GM03348 (cell line): ENCODE measurements around the gene DCLRE1B.

Source experiments
- DNase-seq: peaks from one replicate; pipeline ENCODE4 v3.0.0; 2012; ENCODE audit warnings: low spot score

The DCLRE1B gene

DNA sequence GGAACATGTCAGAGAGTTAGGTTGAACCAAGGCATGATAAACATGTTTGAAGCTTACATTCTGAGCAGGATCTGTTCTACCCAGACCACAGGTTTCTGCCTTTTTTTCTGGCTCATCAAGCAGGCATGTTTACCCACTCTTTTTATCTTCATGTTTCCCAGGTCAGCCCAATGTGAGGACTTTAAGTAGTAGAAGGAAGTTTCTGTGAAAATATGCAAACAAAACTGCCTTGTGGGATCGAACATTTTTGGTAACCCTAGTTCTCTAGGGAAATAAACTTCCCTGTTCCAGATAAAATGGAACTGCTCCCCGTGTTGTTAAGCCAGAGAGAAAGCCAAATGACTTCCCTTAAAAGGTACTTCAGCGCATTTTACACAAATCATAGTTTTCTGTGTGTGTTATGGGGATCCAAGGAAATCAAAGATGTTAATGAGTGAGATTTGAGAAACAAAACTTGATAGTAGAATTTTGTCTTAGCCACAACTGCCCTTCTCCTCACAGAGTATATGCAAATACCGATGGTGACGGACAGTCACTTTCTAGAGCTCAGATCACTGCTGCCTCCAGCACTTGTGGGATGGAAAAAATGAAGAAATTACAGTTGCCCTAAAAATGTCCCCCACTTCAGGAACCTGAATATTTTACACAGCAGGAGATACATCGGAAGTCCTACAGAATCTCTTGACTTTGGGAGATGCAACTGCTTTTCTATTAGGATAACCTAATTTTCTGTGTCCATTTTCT is 23.2 kb downstream of the DCLRE1B start:
- peak; percentile 15 for DNase-seq

DNA sequence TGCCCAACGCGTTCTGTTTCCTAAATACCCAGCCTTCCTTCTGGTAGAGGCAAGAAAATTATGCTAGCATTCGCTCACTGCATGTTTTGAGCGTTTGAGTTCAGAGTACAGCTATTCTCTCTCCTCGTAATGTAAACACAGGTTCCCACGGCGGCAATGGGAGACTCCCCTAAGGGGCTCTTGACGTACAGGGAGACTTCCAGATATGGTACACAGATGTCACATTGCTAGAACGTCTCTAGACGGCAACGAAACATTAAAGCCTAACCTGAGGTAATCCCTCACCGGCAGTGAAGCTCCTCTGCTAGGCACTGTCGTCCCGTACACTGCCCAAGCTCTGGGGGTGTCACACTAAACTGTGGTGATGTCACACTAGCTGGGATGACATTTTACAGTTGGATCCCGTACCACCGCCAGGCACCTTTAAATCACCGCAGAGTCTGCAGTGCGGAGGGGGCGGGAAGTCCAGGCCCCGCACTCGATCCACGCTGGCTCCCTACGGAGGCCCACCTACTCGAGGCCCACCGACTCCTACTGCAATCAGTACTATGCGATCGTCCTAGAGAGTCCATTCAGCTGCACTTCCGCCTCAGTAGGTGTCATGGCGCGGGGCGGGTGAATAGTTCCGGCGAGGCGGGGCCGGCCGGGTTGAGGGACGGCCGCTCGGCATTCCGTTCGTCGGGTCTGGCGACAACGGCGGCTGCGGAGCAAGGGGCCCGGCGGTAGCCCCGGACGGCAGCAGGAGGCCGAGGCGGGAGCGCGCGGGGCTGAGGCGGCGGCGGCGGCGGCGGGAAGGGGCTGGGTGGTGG is 24.0 kb downstream of the DCLRE1B start, which contains the start of gene HIPK1:
Gene HIPK1 (plus strand): TSS at position 384 of the 809 bp plus-strand sequence.
- DNase-seq, result peak; percentile 96

DNA sequence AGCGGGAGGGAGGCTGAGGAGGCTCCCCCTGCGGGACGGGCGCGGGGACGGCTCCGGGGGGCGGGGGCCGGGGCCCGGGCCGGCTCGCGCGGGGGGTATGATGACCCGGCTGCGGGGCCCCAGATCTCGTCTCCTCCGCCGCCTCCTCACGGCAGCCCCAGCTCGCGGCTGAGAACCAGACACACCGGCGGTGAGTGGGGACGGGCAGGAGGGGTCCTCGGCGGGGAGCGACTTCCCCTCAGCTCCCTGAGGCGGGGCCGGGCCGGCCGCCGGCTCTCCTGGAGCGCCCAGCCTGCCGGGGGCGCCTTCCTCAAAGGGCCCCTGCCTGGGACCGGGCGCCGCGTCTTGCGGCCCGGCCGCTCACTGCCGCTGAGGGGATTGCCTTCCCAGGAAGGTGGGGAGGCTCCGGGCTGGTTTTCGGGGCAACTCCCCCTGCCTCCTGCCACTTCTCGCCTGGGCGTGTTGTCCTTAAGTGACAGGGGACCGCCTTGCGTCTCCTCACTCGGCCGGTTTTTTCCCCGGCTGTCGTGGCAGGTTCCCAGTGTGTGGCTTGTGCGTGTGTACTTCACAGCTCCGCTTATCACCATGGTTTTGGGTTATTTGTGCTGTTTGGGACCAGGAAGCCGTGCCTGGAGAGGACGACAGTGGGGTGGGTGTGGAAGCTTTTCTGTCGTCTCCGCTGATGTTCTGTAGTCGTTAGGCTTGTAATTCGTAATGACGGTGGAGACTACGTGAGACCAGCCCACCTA is 24.8 kb downstream of the DCLRE1B start:
- DNase-seq, result peak; percentile 78

DNA sequence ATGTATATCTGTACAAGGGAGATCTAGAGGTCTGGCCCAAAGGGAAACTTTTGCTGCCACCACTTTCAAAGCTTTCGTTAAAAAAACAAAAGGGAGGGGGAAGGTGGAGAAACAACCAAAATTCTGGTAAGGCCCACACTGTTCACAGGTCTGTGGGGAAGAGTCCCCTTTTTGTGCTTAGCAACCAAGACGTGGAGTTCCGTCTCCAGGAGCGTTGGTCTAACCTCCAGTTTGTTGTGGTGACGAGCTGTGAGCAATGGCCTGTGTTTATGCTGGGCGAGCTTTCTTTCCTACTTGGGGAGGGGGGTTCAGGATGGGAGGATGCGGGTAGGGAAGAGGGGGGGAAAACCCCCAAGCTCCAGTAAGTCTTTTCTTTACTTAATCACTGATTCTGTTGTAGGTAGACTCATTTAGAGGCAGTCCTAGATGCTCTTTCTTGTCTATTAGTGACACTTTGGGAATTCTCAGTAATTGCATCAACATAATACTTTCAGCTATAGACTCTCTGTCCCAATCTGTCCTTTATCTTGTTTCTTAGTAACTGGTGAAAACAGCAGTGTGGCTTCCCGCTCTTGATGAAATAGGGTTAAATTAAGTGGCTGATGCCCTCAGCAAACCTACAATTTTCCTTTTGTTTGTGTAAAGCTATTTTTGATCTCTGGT is 25.5 kb downstream of the DCLRE1B start:
- DNase-seq, result peak; percentile 39

DNA sequence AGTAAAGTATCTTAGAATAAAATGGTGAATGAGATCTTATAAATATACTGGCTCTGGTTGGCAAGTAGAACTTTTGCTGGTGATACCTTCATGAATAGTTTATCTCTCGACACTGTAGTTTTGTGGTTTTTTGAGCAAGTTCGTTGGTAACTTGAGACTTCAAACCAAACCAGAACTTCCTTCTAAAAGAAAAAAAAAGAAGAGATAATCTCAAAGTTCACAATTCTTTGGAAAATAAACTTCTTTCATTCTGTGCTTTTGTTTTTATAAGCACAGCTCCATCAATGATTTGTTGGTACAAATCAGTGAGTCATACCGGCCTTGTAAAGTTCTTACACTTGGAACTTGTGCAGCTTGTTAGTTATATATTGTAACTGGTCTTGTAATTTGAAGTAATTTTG is 26.3 kb downstream of the DCLRE1B start:
- DNase-seq, result peak; percentile 17

DNA sequence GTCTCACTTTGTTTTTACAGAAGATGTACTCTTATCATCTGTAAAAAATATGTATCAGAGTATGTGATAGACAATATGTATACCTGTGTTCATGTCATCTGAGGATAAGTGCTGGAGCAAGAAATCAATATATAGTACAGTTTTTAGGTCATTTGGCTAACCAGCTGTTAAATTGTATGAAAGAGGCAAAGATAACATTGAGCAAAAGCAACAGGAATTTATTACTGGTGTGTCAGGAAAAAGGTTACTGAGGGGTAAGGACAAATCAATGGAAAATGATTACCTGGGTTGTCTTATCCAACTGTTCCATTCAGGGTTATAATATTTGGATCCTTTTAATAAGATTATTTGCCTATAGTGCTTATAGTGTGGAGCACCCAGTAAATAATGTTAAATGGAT is 28.9 kb downstream of the DCLRE1B start:
- no peak for DNase-seq

DNA sequence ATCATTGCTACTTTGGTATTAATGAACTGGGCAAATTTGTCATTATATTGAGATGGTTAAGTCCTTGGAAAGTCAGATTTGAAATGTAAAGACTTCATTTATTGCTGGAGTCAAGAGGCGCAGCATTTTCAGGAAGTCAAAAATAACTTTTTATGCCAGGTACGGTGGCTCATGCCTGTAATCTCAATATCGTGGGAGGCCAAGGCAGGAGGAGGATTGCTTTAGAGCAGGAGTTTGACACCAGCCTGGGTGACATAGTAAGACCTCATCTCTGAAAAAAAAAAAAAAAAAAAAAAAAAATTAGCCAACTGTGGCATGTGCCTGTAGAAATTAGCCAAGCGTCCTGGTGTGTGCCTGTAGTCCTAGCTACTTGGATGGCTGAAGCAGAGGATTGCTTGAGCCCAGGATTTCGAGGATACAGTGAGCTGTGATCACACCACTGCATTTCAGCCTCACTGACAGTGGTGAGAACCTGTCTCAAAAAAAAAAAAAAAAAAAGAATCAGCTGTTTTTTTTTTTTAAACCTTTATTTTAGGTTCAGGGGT is 29.5 kb downstream of the DCLRE1B start:
- DNase-seq, result no peak

DNA sequence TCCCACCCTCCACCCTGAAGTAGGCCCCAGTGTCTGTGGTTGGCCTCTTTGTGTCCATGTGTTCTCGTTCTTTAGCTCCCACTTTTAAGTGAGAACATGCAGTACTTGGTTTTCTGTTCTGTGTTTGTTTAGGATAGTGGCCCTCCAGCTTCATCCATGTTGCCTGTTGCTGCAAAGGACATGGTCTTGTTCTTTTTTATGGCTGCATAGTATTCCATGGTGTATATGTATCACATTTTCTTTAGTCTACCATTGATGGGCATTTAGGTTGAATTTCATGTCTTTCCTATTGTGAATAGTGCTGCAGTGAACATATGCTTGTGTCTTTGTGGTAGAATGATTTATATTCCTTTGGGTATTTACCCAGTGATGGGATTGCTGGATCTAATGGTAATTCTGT is 30.1 kb downstream of the DCLRE1B start:
- no peak for DNase-seq

DNA sequence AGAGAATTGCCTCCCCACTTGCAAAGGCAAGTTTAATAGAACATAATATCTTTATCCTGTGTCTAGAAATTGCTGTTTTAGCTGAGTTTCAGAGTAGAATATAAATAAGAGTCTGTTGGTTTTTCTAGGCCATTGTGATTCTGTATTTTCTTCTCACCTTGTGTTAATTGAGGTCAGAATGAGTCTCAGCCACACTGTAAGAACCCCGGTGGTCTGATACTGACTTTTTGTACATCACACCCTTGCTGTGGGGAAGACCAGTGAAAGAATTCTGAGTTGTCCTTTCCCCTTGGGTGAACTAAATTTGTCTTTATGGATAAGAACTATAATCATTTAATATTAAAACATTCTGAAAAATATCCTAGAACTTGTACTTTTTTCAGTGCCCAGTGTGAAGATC is 30.8 kb downstream of the DCLRE1B start:
- no peak for DNase-seq

DNA sequence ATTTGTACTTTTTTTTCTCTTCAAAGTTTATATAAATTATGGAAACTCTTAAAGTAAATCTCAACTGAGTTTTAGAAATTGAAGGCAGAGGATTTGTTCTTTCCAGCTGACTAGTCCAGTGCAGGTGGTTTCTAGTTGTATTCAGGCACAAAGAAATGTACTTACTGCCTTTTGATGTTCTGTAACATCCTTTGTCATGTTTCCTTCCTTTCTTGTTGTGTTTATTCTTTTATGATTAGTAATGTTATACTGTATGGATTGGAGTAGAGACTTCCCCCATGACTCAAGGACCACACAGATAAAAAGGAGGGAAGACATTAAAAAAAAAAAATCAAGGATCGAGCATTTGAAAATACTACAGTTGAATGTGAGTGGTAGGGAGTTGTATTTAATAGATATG is 32.0 kb downstream of the DCLRE1B start:
- no peak for DNase-seq

DNA sequence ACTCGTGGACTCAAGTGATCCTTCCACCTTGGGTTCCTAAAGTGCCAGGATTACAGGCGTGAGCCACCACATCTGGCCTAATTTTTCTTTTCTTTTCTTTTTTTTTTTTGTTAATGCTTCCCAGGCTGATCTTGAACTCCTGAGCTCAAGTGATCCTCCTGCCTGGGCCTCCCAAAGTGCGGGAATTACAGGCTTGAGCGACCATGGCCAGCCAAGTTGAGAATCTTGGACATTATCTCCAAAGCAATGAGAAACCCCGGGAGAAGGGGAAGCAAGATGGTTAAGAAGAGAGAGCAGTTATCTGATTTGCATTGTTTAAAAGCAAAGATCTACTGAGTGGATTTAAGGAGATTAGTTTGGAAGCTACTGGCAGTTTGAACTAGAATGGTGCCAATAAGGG is 33.1 kb downstream of the DCLRE1B start:
- no peak for DNase-seq

DNA sequence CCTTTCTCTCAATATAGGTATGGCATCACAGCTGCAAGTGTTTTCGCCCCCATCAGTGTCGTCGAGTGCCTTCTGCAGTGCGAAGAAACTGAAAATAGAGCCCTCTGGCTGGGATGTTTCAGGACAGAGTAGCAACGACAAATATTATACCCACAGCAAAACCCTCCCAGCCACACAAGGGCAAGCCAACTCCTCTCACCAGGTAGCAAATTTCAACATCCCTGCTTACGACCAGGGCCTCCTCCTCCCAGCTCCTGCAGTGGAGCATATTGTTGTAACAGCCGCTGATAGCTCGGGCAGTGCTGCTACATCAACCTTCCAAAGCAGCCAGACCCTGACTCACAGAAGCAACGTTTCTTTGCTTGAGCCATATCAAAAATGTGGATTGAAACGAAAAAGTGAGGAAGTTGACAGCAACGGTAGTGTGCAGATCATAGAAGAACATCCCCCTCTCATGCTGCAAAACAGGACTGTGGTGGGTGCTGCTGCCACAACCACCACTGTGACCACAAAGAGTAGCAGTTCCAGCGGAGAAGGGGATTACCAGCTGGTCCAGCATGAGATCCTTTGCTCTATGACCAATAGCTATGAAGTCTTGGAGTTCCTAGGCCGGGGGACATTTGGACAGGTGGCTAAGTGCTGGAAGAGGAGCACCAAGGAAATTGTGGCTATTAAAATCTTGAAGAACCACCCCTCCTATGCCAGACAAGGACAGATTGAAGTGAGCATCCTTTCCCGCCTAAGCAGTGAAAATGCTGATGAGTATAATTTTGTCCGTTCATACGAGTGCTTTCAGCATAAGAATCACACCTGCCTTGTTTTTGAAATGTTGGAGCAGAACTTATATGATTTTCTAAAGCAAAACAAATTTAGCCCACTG is 35.5 kb downstream of the DCLRE1B start:
- DNase-seq, result no peak

DNA sequence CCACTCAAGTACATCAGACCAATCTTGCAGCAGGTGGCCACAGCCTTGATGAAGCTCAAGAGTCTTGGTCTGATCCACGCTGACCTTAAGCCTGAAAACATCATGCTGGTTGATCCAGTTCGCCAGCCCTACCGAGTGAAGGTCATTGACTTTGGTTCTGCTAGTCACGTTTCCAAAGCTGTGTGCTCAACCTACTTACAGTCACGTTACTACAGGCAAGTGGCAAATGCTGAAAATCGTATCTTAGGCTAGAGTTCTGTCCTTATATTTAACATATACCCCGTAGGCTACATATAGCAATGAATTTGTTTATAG is 36.1 kb downstream of the DCLRE1B start:
- no peak for DNase-seq

DNA sequence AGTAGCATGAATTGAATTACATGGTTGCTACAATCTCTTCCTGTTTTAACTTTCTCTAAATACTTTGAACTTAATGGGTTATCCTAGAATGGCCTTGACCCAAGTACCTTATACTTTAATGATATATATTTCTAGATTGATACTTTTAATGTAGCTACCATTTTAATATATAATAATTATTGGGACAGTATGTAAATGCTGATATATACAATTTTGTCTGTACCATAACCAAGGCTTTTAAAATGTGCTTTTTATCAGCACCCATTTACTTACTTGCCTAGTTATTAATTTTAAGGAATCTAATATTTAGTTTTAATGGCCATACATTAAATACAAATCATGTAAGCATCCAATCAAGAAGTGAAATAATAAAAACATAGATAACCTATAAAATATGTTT is 37.4 kb downstream of the DCLRE1B start:
- DNase-seq, result no peak

DNA sequence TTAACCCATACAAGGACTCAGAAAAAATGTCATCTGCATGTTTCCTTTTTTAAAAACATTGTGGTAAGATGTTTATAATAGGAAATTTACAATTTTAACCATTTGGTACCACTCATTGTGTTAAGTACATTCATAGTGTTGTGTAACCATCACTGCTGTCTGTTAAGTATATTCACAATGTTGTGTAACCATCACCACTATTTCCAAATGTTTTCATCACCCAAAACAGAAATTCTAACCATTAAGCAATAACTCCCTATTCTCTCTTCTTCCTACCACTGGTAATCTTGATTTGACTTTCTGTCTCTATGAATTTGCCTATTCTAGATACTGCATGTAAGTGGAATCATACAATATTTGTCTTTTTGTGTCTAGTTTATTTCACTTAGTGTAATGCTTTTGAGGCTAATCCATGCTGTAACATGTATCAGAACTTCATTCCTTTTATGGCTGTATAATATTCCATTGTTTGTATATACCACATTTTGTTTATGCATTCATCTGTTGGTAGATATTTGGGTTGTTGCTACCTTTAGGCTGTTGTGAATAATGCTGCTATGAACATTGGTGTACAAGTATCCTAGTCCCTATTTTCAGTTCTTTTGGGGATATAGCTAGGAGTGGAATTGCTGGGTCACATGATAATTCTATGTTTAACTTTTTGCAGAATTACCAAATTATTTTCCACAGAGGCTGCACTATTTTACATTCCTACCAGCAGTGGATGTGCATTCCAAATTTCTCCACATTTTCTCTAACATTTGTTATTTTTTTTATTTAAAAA is 38.1 kb downstream of the DCLRE1B start:
- peak; percentile 24 for DNase-seq

DNA sequence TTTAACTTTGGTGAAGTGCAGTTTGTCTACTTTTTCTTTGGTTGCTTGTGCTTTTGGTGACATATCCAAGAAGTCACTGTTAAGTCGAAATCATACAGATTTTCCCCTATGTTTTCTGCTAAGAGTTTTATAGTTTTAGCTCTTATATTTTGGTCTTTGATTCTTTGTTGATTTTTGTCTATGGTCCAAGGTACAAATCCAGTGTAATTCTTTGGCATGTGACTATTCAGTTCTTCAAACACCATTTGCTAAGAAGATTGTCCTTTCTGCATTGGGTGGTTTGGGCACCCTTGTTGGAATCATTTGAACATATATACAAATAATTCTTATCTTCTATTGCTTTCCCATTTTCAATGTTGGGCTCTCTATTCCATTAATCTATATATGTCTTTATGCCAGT is 40.2 kb downstream of the DCLRE1B start:
- DNase-seq, result no peak

DNA sequence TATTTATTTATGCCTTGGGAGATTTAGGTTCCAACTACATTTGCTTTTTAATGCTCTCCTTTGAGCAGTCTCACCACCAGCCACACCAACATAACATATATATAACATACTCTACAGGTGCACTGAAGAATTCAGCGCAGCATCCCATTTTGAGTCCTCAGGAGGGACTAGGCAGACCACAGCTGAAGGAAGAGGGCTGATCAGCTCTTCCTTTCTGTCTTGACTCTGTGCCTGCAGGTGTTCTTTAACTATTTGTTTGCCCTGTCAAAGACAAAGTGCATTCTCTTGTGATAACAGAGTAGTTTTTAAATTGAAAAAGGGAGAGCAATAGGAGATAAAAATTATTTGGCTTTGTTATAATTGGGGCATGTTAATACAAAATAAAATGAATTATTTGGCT is 41.0 kb downstream of the DCLRE1B start:
- DNase-seq, result no peak

DNA sequence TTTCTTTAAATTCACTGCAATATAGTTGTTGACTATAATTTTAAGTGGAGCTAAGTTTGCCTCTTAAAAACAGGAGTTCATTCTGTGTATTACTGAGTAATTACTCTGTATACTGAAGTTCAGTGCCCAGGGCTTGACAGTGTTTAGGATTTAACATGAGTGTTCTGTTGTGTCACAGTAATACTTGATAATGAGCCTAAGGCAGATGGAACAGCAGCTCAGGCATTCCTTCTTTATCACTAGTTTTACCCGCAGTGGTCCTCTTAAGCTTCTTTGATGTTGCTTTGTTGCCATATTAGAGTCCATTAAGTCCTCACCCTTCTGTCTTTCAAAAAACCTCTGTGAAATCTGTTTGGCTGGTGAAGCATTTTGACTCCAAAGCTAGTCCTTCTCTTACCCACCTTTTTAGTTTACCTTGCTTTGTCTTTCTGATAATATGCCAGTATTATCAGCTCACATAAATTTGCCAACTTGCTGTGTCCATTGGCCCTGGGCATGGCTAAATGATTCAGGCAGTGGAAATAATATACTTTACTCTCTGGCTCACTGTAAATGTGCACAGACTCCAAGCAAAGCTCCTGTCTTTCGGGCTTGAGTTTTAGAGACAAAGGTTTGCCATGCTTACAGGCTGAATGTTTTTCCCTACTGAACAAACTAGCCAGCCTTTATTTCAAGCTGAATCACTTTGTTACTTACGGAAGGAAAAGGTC is 41.7 kb downstream of the DCLRE1B start:
- no peak for DNase-seq

DNA sequence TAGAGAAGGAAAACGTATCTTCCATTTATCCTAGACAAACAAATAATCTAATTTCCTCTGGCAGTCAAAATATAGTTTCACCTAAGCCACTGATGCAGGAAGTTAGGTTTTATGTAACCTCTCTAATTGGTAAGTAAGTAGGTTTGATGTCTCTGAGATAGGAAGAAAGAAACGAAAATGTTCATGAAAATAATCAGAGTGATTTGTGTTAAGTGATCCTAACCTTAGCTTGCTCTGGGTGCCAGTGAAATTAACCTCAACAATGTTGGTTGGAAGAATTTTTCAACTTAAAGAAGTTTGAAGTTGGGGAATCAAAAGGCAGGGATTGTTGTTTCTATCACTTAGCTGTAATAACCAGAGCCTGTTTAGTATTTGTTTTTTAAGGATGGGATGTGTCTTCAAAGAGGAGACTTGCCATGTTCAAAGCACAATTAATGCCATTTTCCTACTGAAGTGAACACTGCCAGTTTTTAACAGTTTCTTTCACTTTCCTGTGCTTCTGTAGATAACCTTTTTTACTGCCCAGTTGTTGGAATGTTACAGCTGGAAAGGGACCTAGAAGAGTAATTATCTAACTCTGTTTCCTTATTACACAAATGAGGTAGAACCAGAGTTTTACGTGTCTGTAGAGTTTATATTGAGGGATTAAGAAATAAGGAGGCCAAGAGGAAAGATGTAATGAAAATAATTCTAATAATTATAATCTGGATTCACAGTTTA is 42.4 kb downstream of the DCLRE1B start:
- no peak for DNase-seq
